GM12874 (cell line): ENCODE measurements around the gene ZNF846.

Experiments used
- CTCF ChIP-seq: IDR thresholded peaks from 2 replicates; pipeline ENCODE4 v1.5.1; 2011; ENCODE audit warnings: low read depth, mild to moderate bottlenecking, control low read depth, low read length, moderate library complexity; ENCODE audit not compliant: insufficient read depth

The ZNF846 gene

GRCh38 chr19:9720541-9720940, 48.0 kb downstream of the ZNF846 start:
- TF ChIP-seq CTCF, result no peak

GRCh38 chr19:9711815-9712214, 56.7 kb downstream of the ZNF846 start:
- TF ChIP-seq CTCF, result no peak

- no peak for TF ChIP-seq CTCF
Measured at GRCh38 chr19:9709305-9709704, 59.2 kb downstream of the ZNF846 start.

GRCh38 chr19:9705836-9706235, 62.7 kb downstream of the ZNF846 start:
- TF ChIP-seq CTCF, result no peak

- no peak for TF ChIP-seq CTCF
Measured at GRCh38 chr19:9702186-9702585, 66.4 kb downstream of the ZNF846 start.
